T-helper 1 cell treated with Interleukin-12 subunit alpha and Interleukin-12 subunit beta and Interleukin-4 antibody, amounts not matched to agents 30 μg/mL and 1 μg/mL, for 36 hours (primary cell): ENCODE results near the gene CLINT1.
"Not testable (repeated sequence)": the region's sequence is repeated elsewhere in the genome, so short reads cannot be mapped to it uniquely, and the experiment has no call there.

Experiments used
- H3K27ac Mint-ChIP-seq: one replicate; pipeline ENCODE4 v1.8.0; 2021; ENCODE audit warnings: mild to moderate bottlenecking, mixed read lengths
- H3K27me3 Mint-ChIP-seq: one replicate; pipeline ENCODE4 v1.8.0; 2021; ENCODE audit warnings: low read depth, mixed read lengths
- H3K36me3 Mint-ChIP-seq: one replicate; pipeline ENCODE4 v1.8.0; 2021; ENCODE audit warnings: low read depth, mixed read lengths
- H3K4me1 Mint-ChIP-seq: one replicate; pipeline ENCODE4 v1.8.0; 2021; ENCODE audit warnings: low read depth, mixed read lengths
- H3K4me3 Mint-ChIP-seq: one replicate; pipeline ENCODE4 v1.8.0; 2021; ENCODE audit warnings: mild to moderate bottlenecking, moderate library complexity, mixed read lengths
- H3K9me3 Mint-ChIP-seq: one replicate; pipeline ENCODE4 v1.8.0; 2021; ENCODE audit warnings: mixed read lengths

The CLINT1 gene

GRCh38 chr5:157858527-157859226, at the start of gene CLINT1:
CLINT1 (minus strand) TSS chr5:157859145; CDS start chr5:157858970, 175 bp downstream.
- Mint-ChIP-seq H3K27ac (peak within 1 kb of the TSS; percentile 98), H3K9me3 (no peaks in the 10 kb centered on the region), H3K36me3 (peaks cover 10% of the 10 kb centered on the region), H3K4me1 (peaks cover 54% of the 10 kb centered on the region), H3K4me3 (peak within 1 kb of the TSS; percentile 85), H3K27me3 (no peaks in the 10 kb centered on the region)

- no peak overlapping the region for H3K4me3 Mint-ChIP-seq
- H3K9me3 Mint-ChIP-seq, result no peaks in the 10 kb centered on the region
- no peak overlapping the region for H3K27ac Mint-ChIP-seq
- no peaks in the 10 kb centered on the region for H3K4me1 Mint-ChIP-seq
- H3K36me3 Mint-ChIP-seq, result no peaks in the 10 kb centered on the region
- H3K27me3 Mint-ChIP-seq, result no peaks in the 10 kb centered on the region
Measured at GRCh38 chr5:157908459-157908858, 49.5 kb upstream of the CLINT1 start.

DNA sequence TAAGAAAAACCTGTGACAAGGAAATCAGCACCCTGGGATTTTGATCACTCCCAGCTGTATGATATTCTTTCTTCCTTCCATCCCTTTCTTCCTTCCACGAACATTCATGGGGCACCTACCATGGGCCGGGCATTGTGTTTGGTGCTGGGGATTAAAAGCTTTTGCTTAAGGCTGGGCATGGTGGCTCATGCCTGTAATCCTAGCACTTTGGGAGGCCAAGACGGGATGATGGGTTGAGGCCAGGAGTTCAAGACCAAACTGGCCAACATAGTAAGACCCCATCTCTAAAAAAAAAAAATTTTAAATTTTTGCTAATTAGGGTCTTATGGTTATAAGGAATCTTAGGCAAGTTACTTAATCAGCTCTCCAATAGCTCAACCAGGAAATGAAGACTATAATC, 48.5 kb upstream of the CLINT1 start:
- no peak overlapping the region for H3K27ac Mint-ChIP-seq
- H3K4me3 Mint-ChIP-seq, result no peak overlapping the region
- H3K4me1 Mint-ChIP-seq, result no peaks in the 10 kb centered on the region
- H3K36me3 Mint-ChIP-seq, result no peaks in the 10 kb centered on the region
- H3K27me3 Mint-ChIP-seq, result no peaks in the 10 kb centered on the region
- no peaks in the 10 kb centered on the region for H3K9me3 Mint-ChIP-seq

DNA sequence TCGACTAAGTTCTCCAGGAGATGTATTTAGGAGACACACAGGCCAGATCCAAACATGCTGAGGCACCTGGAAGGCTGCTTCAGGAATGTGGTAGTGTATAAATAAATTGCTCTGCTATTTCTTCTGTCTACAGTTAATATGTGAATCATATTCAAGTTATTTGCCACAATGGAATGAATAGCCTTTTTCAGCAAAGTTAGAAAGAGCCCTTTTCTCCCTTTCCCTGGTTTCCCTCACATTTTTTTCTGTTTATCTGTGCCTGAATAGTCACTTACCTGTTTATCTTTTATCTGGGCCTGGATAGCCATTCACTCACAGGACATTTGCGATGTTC, 44.1 kb upstream of the CLINT1 start:
- Mint-ChIP-seq H3K9me3 (no peaks in the 10 kb centered on the region), H3K36me3 (no peaks in the 10 kb centered on the region), H3K4me1 (no peaks in the 10 kb centered on the region), H3K27me3 (peaks cover 6% of the 10 kb centered on the region), H3K4me3 (no peak overlapping the region), H3K27ac (no peak overlapping the region)

GRCh38 chr5:157902449-157903116, 43.6 kb upstream of the CLINT1 start:
- Mint-ChIP-seq H3K36me3 (no peaks in the 10 kb centered on the region), H3K9me3 (no peaks in the 10 kb centered on the region), H3K27ac (no peak overlapping the region), H3K4me3 (no peak overlapping the region), H3K27me3 (peaks cover 6% of the 10 kb centered on the region), H3K4me1 (no peaks in the 10 kb centered on the region)

DNA sequence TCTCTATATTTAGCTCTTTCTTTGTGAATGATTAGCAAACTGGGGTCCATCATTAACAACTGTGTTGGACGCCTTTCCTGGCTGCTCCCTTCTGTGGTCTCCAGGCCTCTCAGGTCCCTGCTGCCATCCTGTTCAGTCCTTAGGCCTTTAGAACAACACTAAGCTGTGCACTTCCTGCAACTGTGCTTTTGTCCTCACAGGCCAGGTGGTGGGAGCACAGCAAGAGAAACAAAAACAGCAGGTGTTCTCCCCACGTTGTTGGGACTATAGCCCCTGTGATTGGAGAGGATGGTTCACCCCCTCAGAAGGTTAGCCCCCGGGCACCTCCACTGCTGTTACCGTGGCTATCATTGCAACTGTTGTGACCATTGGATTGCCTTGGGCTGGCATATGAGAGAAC, 41.7 kb upstream of the CLINT1 start:
- Mint-ChIP-seq H3K4me1 (no peaks in the 10 kb centered on the region), H3K9me3 (no peaks in the 10 kb centered on the region), H3K4me3 (no peak overlapping the region), H3K27me3 (peaks cover 6% of the 10 kb centered on the region), H3K27ac (no peak overlapping the region), H3K36me3 (no peaks in the 10 kb centered on the region)

GRCh38 chr5:157893611-157894010, 34.7 kb upstream of the CLINT1 start:
- H3K27me3 Mint-ChIP-seq, result no peaks in the 10 kb centered on the region
- no peak overlapping the region for H3K4me3 Mint-ChIP-seq
- H3K9me3 Mint-ChIP-seq, result peaks cover 4% of the 10 kb centered on the region
- no peaks in the 10 kb centered on the region for H3K36me3 Mint-ChIP-seq
- H3K27ac Mint-ChIP-seq, result no peak overlapping the region
- H3K4me1 Mint-ChIP-seq, result peaks cover 12% of the 10 kb centered on the region

DNA sequence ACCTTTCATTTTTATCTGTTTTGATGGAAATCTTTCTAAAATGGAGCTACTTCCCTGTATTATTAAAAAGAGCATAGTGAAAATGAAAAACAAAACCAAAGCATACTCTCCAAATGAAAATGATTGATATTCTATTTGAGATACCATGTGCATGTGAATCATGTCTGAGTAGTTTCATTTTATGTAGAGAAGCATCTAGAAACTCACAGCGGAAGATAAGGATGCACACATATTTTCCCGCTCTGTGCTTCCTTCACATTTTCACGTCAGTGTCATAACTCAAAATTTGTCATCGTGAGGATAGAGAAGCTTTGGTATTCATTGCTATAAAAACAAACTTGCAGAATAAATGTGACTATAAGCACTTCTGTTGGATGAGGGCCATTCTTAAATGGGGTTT, 34.0 kb upstream of the CLINT1 start:
- Mint-ChIP-seq H3K27me3 (no peaks in the 10 kb centered on the region), H3K36me3 (no peaks in the 10 kb centered on the region), H3K9me3 (peaks cover 4% of the 10 kb centered on the region)

DNA sequence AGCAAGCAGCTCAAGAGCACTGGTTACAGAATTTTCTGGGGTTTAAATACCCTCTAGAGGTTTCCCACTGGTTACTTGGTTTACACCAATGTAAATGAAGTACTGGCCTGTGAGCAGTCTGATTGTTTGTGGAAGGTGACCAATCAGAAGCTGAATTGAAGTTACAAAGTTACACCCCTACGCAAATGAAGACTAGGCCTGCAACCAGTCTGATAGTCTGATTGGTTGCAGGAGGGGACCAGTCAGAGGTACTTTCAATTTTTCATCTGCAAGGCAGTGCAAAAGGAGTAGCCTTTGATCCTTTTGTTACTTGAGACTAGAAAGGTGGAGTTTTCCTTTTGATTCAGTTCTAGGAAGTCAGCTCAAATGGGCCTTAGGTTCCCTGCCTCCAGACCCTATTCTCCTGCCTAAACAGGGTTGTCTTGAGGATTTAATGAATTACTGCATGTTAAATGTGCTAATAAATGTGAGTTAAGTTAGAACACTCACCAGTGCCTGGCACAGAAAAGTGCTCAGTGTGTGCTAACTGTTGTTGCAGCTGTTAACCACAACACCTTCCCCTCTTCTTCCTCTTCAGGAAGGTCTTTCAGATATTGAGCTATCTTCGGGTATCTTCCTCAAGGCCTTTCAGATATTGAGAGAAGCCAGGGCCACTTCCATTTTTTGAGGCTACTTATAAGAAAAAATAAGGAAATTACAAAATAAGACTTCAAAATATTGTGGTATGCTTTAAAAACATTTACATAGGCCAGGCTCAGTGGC, 32.1 kb upstream of the CLINT1 start:
- Mint-ChIP-seq H3K27me3 (no peaks in the 10 kb centered on the region), H3K4me1 (peaks cover 12% of the 10 kb centered on the region)

More for the DNA sequence above, 34.0 kb upstream of the CLINT1 start:
- Mint-ChIP-seq H3K4me3 (no peak overlapping the region), H3K4me1 (peaks cover 12% of the 10 kb centered on the region), H3K27ac (no peak overlapping the region)

DNA sequence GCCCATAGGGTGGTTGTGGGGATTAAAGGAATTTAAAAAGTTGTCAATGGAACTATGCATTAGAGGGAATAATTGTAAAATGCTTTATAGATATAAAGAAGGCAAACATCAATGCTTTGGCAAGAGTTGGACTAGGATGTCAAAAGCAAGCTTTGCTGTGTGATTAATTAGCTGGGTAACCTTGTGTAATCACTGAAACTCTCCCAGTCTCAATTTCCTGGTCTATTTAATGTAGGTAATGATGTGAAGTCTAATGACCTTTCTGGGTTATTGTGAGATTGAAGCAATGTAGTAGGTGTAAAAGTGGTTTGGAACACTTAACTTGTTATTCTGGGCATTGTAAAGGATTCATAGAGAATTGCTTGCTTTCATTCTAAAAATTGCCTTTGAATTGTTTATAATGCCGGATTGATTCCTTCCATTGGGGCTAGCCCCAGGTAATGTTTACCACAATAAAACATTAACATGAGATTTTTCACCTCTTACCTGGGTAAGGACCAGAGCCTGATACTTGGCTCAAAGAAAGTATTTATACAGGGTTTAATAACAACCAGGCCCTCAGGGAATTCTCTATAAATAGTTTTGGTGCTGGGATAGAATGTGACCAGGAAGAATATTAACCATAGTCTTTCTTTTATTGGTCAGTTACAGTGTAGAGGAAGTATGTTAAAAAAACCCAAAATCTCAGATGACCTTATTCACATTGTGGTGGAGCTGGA, 30.0 kb upstream of the CLINT1 start:
- Mint-ChIP-seq H3K4me3 (no peak overlapping the region), H3K36me3 (no peaks in the 10 kb centered on the region), H3K27me3 (no peaks in the 10 kb centered on the region), H3K4me1 (peaks cover 12% of the 10 kb centered on the region), H3K27ac (no peak overlapping the region), H3K9me3 (peaks cover 10% of the 10 kb centered on the region)

More for the DNA sequence above, 32.1 kb upstream of the CLINT1 start:
- peaks cover 10% of the 10 kb centered on the region for H3K9me3 Mint-ChIP-seq
- no peak overlapping the region for H3K4me3 Mint-ChIP-seq
- H3K27ac Mint-ChIP-seq, result no peak overlapping the region
- H3K36me3 Mint-ChIP-seq, result no peaks in the 10 kb centered on the region

- Mint-ChIP-seq H3K9me3 (peaks cover 10% of the 10 kb centered on the region), H3K4me1 (peaks cover 8% of the 10 kb centered on the region), H3K4me3 (no peak overlapping the region), H3K27ac (no peak overlapping the region), H3K36me3 (no peaks in the 10 kb centered on the region), H3K27me3 (no peaks in the 10 kb centered on the region)
Measured at GRCh38 chr5:157886796-157887380, 27.9 kb upstream of the CLINT1 start.

GRCh38 chr5:157885051-157885450, 26.1 kb upstream of the CLINT1 start:
- not testable (repeated sequence) for H3K27ac Mint-ChIP-seq, H3K27me3 Mint-ChIP-seq, H3K36me3 Mint-ChIP-seq, H3K4me1 Mint-ChIP-seq, H3K4me3 Mint-ChIP-seq
- H3K9me3 Mint-ChIP-seq, result peaks cover 13% of the 10 kb centered on the region

- H3K4me1 Mint-ChIP-seq, H3K27ac Mint-ChIP-seq, H3K9me3 Mint-ChIP-seq, H3K27me3 Mint-ChIP-seq, H3K36me3 Mint-ChIP-seq, H3K4me3 Mint-ChIP-seq: not testable (repeated sequence)
Measured at GRCh38 chr5:157881498-157881897, 22.6 kb upstream of the CLINT1 start.

DNA sequence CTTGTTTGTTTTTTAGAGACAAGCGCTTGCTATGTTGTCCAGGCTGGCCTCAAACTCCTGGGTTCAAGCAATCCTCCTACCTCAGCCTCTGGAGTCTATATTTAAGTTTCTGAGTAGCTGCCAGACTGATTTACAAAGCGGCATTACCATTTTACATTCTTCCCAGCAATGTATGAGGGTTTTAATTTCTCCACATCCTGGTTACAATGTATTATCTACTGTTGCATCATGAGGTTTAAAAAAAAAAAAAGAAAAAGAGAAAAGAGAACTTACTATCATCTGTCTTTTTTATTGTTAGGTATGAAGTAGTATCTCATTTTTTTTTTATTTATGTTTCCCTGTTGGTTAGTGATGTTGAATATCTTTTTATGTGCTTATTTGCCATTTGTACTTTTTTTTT, 18.9 kb upstream of the CLINT1 start:
- H3K27me3 Mint-ChIP-seq, result no peaks in the 10 kb centered on the region
- H3K9me3 Mint-ChIP-seq, result peaks cover 3% of the 10 kb centered on the region
- H3K36me3 Mint-ChIP-seq, result no peaks in the 10 kb centered on the region
- no peaks in the 10 kb centered on the region for H3K4me1 Mint-ChIP-seq
- no peak overlapping the region for H3K27ac Mint-ChIP-seq
- H3K4me3 Mint-ChIP-seq, result no peak overlapping the region
